ENCODE data around the gene KLHL29. TPM values are rescaled to one million over a fixed set of nuclear protein-coding genes. Genes with fewer than 3 reads are reported as not detected.
A peak's percentile ranks its signal among the peaks of the same experiment; 100 is the strongest.

KLHL29 gene
- total RNA-seq, 1 experiment from 2014 or later, result 16.7 TPM

GRCh38 chr2:23363831-23364230, 21.1 kb upstream of the KLHL29 start:
- no peak overlapping the region for H3K9ac ChIP-seq (ENCODE audit: low read length)
- ChIA-PET POLR2A (interaction anchor here (1.1 kb wide), 1 partner anchor 21 kb away, joined by 3 read pairs; the partner anchor contains the start of gene KLHL29), RAD21 (ENCODE audit: low non-redundant PET in 1 of 2, low total read pairs in 2 of 2, uncharacterized antibody in 2 of 2, unreplicated experiment in 2 of 2) (no interaction called here), CTCF (no interaction called here)
- TF ChIP-seq SP1 (IDR thresholded peaks at IDR 0.05; ENCODE audit: low read depth), result no peak
- no peak for TF ChIP-seq TCF7L2 (IDR thresholded peaks at IDR 0.05; ENCODE audit: borderline replicate concordance, extremely low read depth, insufficient read depth, insufficient read length)
- H3K79me2 ChIP-seq (ENCODE audit: insufficient read depth, low read length), result no peaks in the 10 kb centered on the region
- no peaks in the 10 kb centered on the region for H3K36me3 ChIP-seq (ENCODE audit: control insufficient read depth in 1 of 2, insufficient read depth in 2 of 2, low read length in 2 of 2)
- H3K27me3 ChIP-seq (ENCODE audit: insufficient read depth, low read length), result peaks cover 19% of the 10 kb centered on the region; the same call in 1 of the 2 replicates
- no peak overlapping the region for H3K4me3 ChIP-seq (replicated peaks in 1 of 2; ENCODE audit: low read depth in 1 of 2, low read length in 2 of 2)
- DNase-seq (ENCODE audit: low read depth, low spot score), result no peak
- H3K4me2 ChIP-seq (ENCODE audit: low read length), result no peak overlapping the region
- H2AFZ ChIP-seq (ENCODE audit: low read depth, low read length, poor library complexity, severe bottlenecking), result no peak overlapping the region
- H3K27ac ChIP-seq (ENCODE audit: low read depth, low read length), result no peak overlapping the region
- H4K20me1 ChIP-seq (ENCODE audit: insufficient read depth), result no peaks in the 10 kb centered on the region
- no peaks in the 10 kb centered on the region for H3K9me2 ChIP-seq (ENCODE audit: insufficient read depth)
- no TSS peak for BruUV-seq (replicated peaks)
- intact Hi-C loops (cut with micrococcal nuclease), result no loop called here
- H3K9me3 ChIP-seq (ENCODE audit: control insufficient read depth in 1 of 2, insufficient read depth in 1 of 2, low read depth in 1 of 2, low read length in 2 of 2), result no peaks in the 10 kb centered on the region
- ATAC-seq, result no peak
- peaks cover 3 to 17% of the 10 kb centered on the region in 2 experiments; a peak in 3 of 4 replicates for H3K4me1 ChIP-seq (ENCODE audit: control insufficient read depth in 1 of 2, insufficient read depth in 2 of 2, low read length in 2 of 2)

- Histone ChIP-seq H3K27ac (ENCODE audit: low read depth, low read length) (no peak overlapping the region), H3K9ac (ENCODE audit: low read length) (no peak overlapping the region), H3K4me3 (replicated peaks in 1 of 2; ENCODE audit: low read depth in 1 of 2, low read length in 2 of 2) (peak overlapping the region; percentile 32 to 43), H3K79me2 (ENCODE audit: insufficient read depth, low read length) (no peaks in the 10 kb centered on the region), H2AFZ (ENCODE audit: low read depth, low read length, poor library complexity, severe bottlenecking) (peak overlapping the region; percentile 33), H3K27me3 (ENCODE audit: insufficient read depth, low read length) (peaks cover 19% of the 10 kb centered on the region; the same call in 1 of the 2 replicates), H3K4me1 (ENCODE audit: control insufficient read depth in 1 of 2, insufficient read depth in 2 of 2, low read length in 2 of 2) (peaks cover 3 to 14% of the 10 kb centered on the region in 2 experiments; a peak in 3 of 4 replicates), H4K20me1 (ENCODE audit: insufficient read depth) (no peaks in the 10 kb centered on the region), H3K4me2 (ENCODE audit: low read length) (peak overlapping the region; percentile 66), H3K36me3 (ENCODE audit: control insufficient read depth in 1 of 2, insufficient read depth in 2 of 2, low read length in 2 of 2) (no peaks in the 10 kb centered on the region), H3K9me3 (ENCODE audit: control insufficient read depth in 1 of 2, insufficient read depth in 1 of 2, low read depth in 1 of 2, low read length in 2 of 2) (no peaks in the 10 kb centered on the region), H3K9me2 (ENCODE audit: insufficient read depth) (no peaks in the 10 kb centered on the region)
- ChIA-PET POLR2A (no interaction called here), CTCF (no interaction called here), RAD21 (ENCODE audit: low non-redundant PET in 1 of 2, low total read pairs in 2 of 2, uncharacterized antibody in 2 of 2, unreplicated experiment in 2 of 2) (no interaction called here)
- ATAC-seq, result peak; percentile 84
- intact Hi-C loops (cut with micrococcal nuclease), result loop anchor here (5.0 kb wide), 2 partner anchors 201 to 391 kb away; no protein-coding TSS in a partner anchor
- no TSS peak for BruUV-seq (replicated peaks)
- no peak for DNase-seq (ENCODE audit: low read depth, low spot score)
- TF ChIP-seq ZBTB33 (IDR thresholded peaks at IDR 0.05; ENCODE audit: extremely low read depth, insufficient replicate concordance, low read length) (no peak), RAD21 (IDR thresholded peaks at IDR 0.05; ENCODE audit: low read depth) (peak; percentile 74), CTCF (IDR thresholded peaks at IDR 0.05 in 2 of 3, conservative IDR thresholded peaks at IDR 0.05 in 1 of 3; ENCODE audit: borderline replicate concordance in 1 of 3, insufficient read depth in 1 of 3, low read depth in 2 of 3, low read length in 2 of 3) (peak; percentile 2 to 52 (median 28); a peak in 2 of 6 replicates), POLR2A (IDR thresholded peaks at IDR 0.05; ENCODE audit: borderline replicate concordance, extremely low read depth, insufficient read depth, insufficient read length) (no peak), CEBPB (IDR thresholded peaks at IDR 0.05; ENCODE audit: low read depth) (peak; percentile 68)
Observed at GRCh38 chr2:23366720-23367119, 18.3 kb upstream of the KLHL29 start.
